ENCODE data around the gene TRPM2. TPM values are rescaled to one million over a fixed set of nuclear protein-coding genes. Genes with fewer than 3 reads are reported as not detected.

TRPM2 gene
- total and polyA plus RNA-seq, 2 donors (not counting 3 experiments of a cell fraction or from before 2014, with no cell fraction given), result not detected

DNA sequence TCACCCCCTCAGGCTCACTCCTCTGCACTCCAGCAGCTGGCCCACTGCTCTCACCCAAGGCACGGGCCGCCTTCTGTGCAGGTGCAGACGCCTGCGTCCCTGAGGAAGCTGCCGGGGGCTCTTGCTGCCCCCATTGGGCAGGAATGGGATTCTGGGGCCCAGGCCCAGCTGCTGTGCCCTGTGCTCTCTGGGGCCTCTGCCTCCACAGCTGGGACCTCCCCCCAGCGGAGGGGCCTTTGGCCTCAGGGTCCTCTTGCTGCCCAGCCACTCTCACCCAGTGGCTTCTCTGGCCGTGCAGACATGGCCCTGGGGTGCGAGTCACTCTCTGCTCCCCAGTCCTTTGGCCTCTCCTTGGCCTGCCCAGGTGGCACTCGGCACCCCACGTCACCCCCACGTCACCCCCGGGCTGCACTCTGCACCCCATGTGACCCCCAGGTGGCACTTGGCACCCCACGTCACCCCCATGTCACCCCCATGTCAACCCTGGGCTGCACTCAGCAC is 82.7 kb downstream of the TRPM2 start:
- ChIA-PET POLR2A (no interaction called here), CTCF (no interaction called here)
- no peak overlapping the region for H3K4me2 ChIP-seq (ENCODE audit: insufficient read depth, low read length)
- H3K27ac ChIP-seq (ENCODE audit: insufficient read depth, low read depth, low read length), result no peak overlapping the region
- no peaks in the 10 kb centered on the region for H3K9me3 ChIP-seq (replicated peaks; ENCODE audit: control insufficient read depth, insufficient read depth, low read length)
- BruUV-seq (replicated peaks), result no TSS peak
- no peaks in the 10 kb centered on the region for H3K27me3 ChIP-seq (ENCODE audit: control insufficient read depth in 2 of 2, insufficient read depth in 2 of 2, low read length in 2 of 2)
- no peaks in the 10 kb centered on the region for H4K20me1 ChIP-seq (replicated peaks; ENCODE audit: control insufficient read depth, extremely low read depth, insufficient read depth, low read length)
- H3K4me1 ChIP-seq (ENCODE audit: control insufficient read depth, extremely low read depth, insufficient read depth, low read length), result no peaks in the 10 kb centered on the region
- DNase-seq (ENCODE audit: low read depth, low spot score) (no peak), FAIRE-seq (no peak)
- H3K9ac ChIP-seq (replicated peaks; ENCODE audit: extremely low read depth, insufficient read depth, low read length), result no peak overlapping the region
- H2AFZ ChIP-seq (ENCODE audit: low read depth, low read length), result no peak overlapping the region
- intact Hi-C loops (cut with micrococcal nuclease), result no loop called here
- H3K79me2 ChIP-seq (ENCODE audit: control insufficient read depth, insufficient read depth, low read length), result no peaks in the 10 kb centered on the region
- TF ChIP-seq JUN (IDR thresholded peaks at IDR 0.05; ENCODE audit: borderline replicate concordance, insufficient read depth, insufficient read length, low read depth) (no peak), FOS (IDR thresholded peaks at IDR 0.05; ENCODE audit: borderline replicate concordance, insufficient read depth, low read length) (no peak), EZH2 (IDR thresholded peaks at IDR 0.05; ENCODE audit: borderline replicate concordance, low read depth, low read length, severe bottlenecking) (no peak), POLR2AphosphoS5 (IDR thresholded peaks at IDR 0.05; ENCODE audit: insufficient read depth, low read depth, low read length) (no peak), POLR2A (IDR thresholded peaks at IDR 0.05; ENCODE audit: low read depth, low read length) (no peak), MYC (IDR thresholded peaks at IDR 0.05; ENCODE audit: low read depth, low read length) (no peak), GATA2 (IDR thresholded peaks at IDR 0.05; ENCODE audit: insufficient read depth, insufficient read length, low read depth, low read length) (no peak)
- TF ChIP-seq, protein P1, sequence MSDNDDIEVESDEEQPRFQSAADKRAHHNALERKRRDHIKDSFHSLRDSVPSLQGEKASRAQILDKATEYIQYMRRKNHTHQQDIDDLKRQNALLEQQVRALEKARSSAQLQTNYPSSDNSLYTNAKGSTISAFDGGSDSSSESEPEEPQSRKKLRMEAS (IDR thresholded peaks at IDR 0.05; ENCODE audit: insufficient read depth, insufficient read length), result no peak
- TF ChIP-seq, protein P2, sequence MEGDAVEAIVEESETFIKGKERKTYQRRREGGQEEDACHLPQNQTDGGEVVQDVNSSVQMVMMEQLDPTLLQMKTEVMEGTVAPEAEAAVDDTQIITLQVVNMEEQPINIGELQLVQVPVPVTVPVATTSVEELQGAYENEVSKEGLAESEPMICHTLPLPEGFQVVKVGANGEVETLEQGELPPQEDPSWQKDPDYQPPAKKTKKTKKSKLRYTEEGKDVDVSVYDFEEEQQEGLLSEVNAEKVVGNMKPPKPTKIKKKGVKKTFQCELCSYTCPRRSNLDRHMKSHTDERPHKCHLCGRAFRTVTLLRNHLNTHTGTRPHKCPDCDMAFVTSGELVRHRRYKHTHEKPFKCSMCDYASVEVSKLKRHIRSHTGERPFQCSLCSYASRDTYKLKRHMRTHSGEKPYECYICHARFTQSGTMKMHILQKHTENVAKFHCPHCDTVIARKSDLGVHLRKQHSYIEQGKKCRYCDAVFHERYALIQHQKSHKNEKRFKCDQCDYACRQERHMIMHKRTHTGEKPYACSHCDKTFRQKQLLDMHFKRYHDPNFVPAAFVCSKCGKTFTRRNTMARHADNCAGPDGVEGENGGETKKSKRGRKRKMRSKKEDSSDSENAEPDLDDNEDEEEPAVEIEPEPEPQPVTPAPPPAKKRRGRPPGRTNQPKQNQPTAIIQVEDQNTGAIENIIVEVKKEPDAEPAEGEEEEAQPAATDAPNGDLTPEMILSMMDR (IDR thresholded peaks at IDR 0.05; ENCODE audit: extremely low read depth in 1 of 2, insufficient read depth in 1 of 2, low read depth in 1 of 2, low read length in 2 of 2), result no peak
- H3K36me3 ChIP-seq (ENCODE audit: control insufficient read depth in 2 of 2, extremely low read depth in 1 of 2, insufficient read depth in 2 of 2, low read length in 2 of 2), result no peaks in the 10 kb centered on the region
- H3K4me3 ChIP-seq (replicated peaks in 1 of 3; ENCODE audit: insufficient read depth in 1 of 3, low read depth in 1 of 3, low read length in 3 of 3), result no peak overlapping the region
- dilution Hi-C loops (cut with MboI; ENCODE audit: extremely low pct_ligation_motif_present, low sequenced_read_pairs), result no loop called here
- no peaks in the 10 kb centered on the region for H3K9me1 ChIP-seq (replicated peaks; ENCODE audit: control insufficient read depth, extremely low read depth, insufficient read depth, low read length)

Data from endothelial cell of umbilical vein (primary cell).